T-helper 22 cell (primary cell): ENCODE measurements around the gene ZNF789.
A peak's percentile ranks its signal among the peaks of the same experiment; 100 is the strongest.
"Not testable (repeated sequence)": the region's sequence is repeated elsewhere in the genome, so short reads cannot be mapped to it uniquely, and the experiment has no call there.

ENCODE experiments used
- DNase-seq: peaks from one replicate; pipeline ENCODE4 v3.0.0-alpha.2; 2020; ENCODE audit warnings: low read depth

Gene ZNF789

GRCh38 chr7:99472561-99473314 is at the start of gene ZNF789:
ZNF789 (plus strand) TSS chr7:99472890; CDS start chr7:99476457, 3,567 bp downstream.
- DNase-seq = peak; percentile 97

GRCh38 chr7:99424932-99425730 is 47.6 kb upstream of the ZNF789 start:
- no peak for DNase-seq

GRCh38 chr7:99428972-99429566 is 43.6 kb upstream of the ZNF789 start:
- DNase-seq = no peak

- DNase-seq = no peak
Observed at GRCh38 chr7:99429756-99430155, 42.9 kb upstream of the ZNF789 start.

GRCh38 chr7:99431756-99432540 is 40.7 kb upstream of the ZNF789 start:
- DNase-seq = not testable (repeated sequence)

- no peak for DNase-seq
Observed at GRCh38 chr7:99433158-99433557, 39.5 kb upstream of the ZNF789 start.

GRCh38 chr7:99437946-99438572 is 34.6 kb upstream of the ZNF789 start:
- DNase-seq = no peak

GRCh38 chr7:99438573-99439480 is 33.9 kb upstream of the ZNF789 start, which contains the start of the genes CPSF4 and PTCD1:
CPSF4 (plus strand) TSS chr7:99438943; CDS start chr7:99439083, 140 bp downstream.
PTCD1 (minus strand) TSS chr7:99438798; CDS start chr7:99435242, 3,556 bp downstream.
- peak; percentile 75 for DNase-seq

- DNase-seq = no peak
Observed at GRCh38 chr7:99440195-99440594, 32.5 kb upstream of the ZNF789 start.

GRCh38 chr7:99446096-99446495 is 26.6 kb upstream of the ZNF789 start:
- no peak for DNase-seq

GRCh38 chr7:99447943-99448342 is 24.7 kb upstream of the ZNF789 start:
- no peak for DNase-seq

- DNase-seq = no peak
Observed at GRCh38 chr7:99448855-99449254, 23.8 kb upstream of the ZNF789 start.

GRCh38 chr7:99449326-99449725 is 23.4 kb upstream of the ZNF789 start:
- no peak for DNase-seq

GRCh38 chr7:99451936-99452335 is 20.8 kb upstream of the ZNF789 start:
- no peak for DNase-seq

- no peak for DNase-seq
Observed at GRCh38 chr7:99452541-99452940, 20.1 kb upstream of the ZNF789 start.

GRCh38 chr7:99453105-99453504 is 19.6 kb upstream of the ZNF789 start:
- no peak for DNase-seq

GRCh38 chr7:99455874-99456273 is 16.8 kb upstream of the ZNF789 start:
- no peak for DNase-seq

- no peak for DNase-seq
Observed at GRCh38 chr7:99456288-99456687, 16.4 kb upstream of the ZNF789 start.

GRCh38 chr7:99457050-99457649 is 15.5 kb upstream of the ZNF789 start:
- no peak for DNase-seq
